GM21825 (cell line): ENCODE data around the gene PLXNC1.

Experiments
- ATAC-seq: cut with Tn5 transposase; IDR thresholded peaks from one replicate; pipeline ENCODE4 v1.9.1; 2021; ENCODE audit warnings: mild to moderate bottlenecking, moderate library complexity; ENCODE audit not compliant: unreplicated experiment

The PLXNC1 gene

GRCh38 chr12:94229902-94230301, 81.5 kb downstream of the PLXNC1 start:
- no peak for ATAC-seq

GRCh38 chr12:94230357-94230905, 82.1 kb downstream of the PLXNC1 start:
- peak; percentile 66 for ATAC-seq

GRCh38 chr12:94231709-94232108, 83.3 kb downstream of the PLXNC1 start:
- ATAC-seq: no peak

GRCh38 chr12:94235848-94236247, 87.5 kb downstream of the PLXNC1 start:
- no peak for ATAC-seq

- ATAC-seq: no peak
Observed at GRCh38 chr12:94239332-94239993, 91.1 kb downstream of the PLXNC1 start.

GRCh38 chr12:94240171-94240570, 91.8 kb downstream of the PLXNC1 start:
- peak; percentile 88 for ATAC-seq

- ATAC-seq: no peak
Observed at GRCh38 chr12:94242901-94243300, 94.5 kb downstream of the PLXNC1 start.

- peak; percentile 51 for ATAC-seq
Observed at GRCh38 chr12:94244165-94245133, 96.1 kb downstream of the PLXNC1 start.

- no peak for ATAC-seq
Observed at GRCh38 chr12:94245631-94246383, 97.4 kb downstream of the PLXNC1 start.

- no peak for ATAC-seq
Observed at GRCh38 chr12:94247246-94247645, 98.9 kb downstream of the PLXNC1 start.

- ATAC-seq: no peak
Observed at GRCh38 chr12:94248582-94248981, 100.2 kb downstream of the PLXNC1 start.

GRCh38 chr12:94250130-94250529, 101.8 kb downstream of the PLXNC1 start:
- ATAC-seq: no peak

- no peak for ATAC-seq
Observed at GRCh38 chr12:94254270-94254669, 105.9 kb downstream of the PLXNC1 start.

- ATAC-seq: no peak
Observed at GRCh38 chr12:94255006-94255405, 106.6 kb downstream of the PLXNC1 start.

- ATAC-seq: no peak
Observed at GRCh38 chr12:94255428-94255827, 107.1 kb downstream of the PLXNC1 start.

GRCh38 chr12:94258593-94258992, 110.2 kb downstream of the PLXNC1 start:
- ATAC-seq: no peak

GRCh38 chr12:94260017-94260416, 111.6 kb downstream of the PLXNC1 start:
- no peak for ATAC-seq

- no peak for ATAC-seq
Observed at GRCh38 chr12:94260717-94261116, 112.3 kb downstream of the PLXNC1 start.

GRCh38 chr12:94261119-94261518, 112.7 kb downstream of the PLXNC1 start:
- ATAC-seq: no peak

- no peak for ATAC-seq
Observed at GRCh38 chr12:94261786-94262185, 113.4 kb downstream of the PLXNC1 start.
